VCaP (cell line): ENCODE measurements around the gene PGAM2.

Source experiments
- H3K27ac ChIP-seq: fragments of 450-650 bp; 2 replicates; pipeline ENCODE4 v1.5.1; 2017
- CTCF ChIP-seq: fragments of 450-650 bp; conservative IDR thresholded peaks from 2 replicates; pipeline ENCODE4 v1.5.1; 2017; ENCODE audit warnings: mild to moderate bottlenecking, moderate library complexity

PGAM2 gene

DNA sequence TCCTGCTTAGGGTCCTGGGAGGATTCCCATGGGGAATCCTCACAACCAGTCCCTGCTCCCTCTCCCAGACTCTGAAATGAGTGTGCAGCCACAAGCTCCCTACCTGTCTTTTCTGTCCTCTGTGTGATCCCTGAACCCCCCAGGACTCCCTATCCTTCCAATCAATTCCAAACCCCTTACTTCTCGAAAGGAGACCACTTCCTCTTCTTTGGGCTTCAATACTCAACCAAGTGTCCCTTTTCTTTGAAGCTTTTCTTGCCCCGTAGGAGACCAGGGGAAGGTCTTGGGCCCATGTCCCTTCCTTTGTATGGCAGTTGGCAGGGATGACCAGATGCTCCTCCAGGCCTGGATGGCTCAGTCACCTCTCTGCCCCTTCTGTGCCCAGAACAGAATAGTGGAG lies 40.5 kb upstream of the PGAM2 start:
- no peak for TF ChIP-seq CTCF
- H3K27ac ChIP-seq: no peak overlapping the region

DNA sequence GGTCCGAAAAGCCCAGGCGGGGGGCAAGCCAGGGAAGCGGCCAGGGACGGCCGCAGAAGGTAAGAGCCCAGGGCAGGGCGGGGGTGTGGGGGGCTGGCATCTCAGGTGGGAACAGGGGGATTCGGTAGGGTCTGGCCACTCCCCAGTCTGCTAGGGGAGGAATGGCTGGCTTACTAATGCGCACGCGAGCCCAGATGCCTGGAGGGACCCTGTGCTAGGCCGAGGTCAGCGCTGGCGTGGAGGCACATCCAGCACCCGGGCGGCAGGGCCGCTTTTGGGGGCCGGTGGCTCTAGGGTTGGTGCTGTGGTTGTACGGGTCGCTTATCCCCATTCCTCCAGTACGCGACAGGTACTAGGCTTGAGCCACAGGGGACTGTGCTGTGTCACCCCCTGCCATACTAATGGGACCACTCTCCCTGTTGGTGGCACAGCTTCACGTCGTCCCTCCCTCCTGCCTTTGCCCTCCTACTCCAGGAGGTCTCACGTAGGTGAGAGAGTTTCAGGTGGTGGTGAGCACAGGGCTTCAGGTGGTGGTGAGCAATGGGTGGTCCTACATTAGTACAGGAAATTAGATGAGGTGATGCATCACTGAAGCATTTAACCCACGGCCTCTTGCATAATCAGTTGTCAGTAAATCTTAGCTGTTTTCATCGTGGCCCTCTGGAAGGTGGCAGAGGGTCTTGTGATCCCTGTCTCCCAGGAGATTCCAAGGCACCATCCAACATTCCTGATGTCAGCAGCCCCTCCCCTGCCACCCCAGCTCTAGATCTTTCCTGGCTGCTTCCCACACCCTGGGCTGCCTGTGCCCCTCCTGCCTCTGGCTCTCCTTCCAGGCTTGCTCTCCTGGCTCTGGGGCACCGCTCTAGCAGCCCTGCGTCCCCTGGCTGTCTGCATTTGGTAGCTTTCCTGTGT lies 39.7 kb upstream of the PGAM2 start:
- H3K27ac ChIP-seq: no peak overlapping the region; the same call in 1 of the 2 replicates
- TF ChIP-seq CTCF: no peak

GRCh38 chr7:44103923-44104859 lies 38.8 kb upstream of the PGAM2 start, which contains the start of gene AEBP1:
AEBP1 (plus strand) TSS chr7:44104345; CDS start chr7:44104666, 321 bp downstream.
- TF ChIP-seq CTCF: no peak
- H3K27ac ChIP-seq: no peak within 1 kb of the TSS; the same call in 1 of the 2 replicates

GRCh38 chr7:44103566-44103922 lies 38.2 kb upstream of the PGAM2 start:
- no peak overlapping the region for H3K27ac ChIP-seq
- TF ChIP-seq CTCF: no peak

DNA sequence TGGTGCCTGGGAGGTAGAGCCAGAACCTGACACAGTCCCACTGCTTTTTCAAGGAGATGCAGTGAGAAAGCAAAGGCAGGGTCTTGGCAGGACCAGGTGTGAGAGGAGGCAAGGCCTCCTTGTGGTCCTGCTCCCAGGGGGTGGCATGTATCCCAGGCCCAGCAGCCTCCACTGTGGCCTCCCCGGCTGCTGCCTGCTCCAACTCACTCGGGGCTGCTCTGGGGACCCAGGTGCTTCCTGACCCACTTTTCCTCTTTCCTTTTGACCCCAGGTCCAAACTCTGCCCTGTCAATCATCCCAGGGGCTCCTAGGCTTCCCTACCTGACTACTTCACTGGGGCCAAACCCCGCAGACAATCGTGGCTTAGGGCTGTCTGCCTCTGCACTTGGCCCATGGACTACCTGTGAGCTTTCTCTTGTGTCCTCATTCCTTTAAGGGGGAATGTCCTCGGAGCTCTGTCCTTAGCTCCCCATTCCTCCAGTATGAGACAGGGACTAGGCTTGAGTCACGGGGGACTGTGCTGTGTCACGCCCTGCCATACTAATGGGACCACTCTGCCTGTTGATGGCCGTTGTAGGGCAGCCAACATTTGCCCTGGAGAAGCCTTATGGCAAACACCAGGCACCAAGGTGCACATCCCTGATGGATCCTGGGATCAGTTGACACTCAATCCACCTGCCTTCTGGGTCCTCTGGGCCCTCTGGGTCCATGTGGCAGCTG lies 37.6 kb upstream of the PGAM2 start:
- no peak for TF ChIP-seq CTCF
- H3K27ac ChIP-seq: no peak overlapping the region

DNA sequence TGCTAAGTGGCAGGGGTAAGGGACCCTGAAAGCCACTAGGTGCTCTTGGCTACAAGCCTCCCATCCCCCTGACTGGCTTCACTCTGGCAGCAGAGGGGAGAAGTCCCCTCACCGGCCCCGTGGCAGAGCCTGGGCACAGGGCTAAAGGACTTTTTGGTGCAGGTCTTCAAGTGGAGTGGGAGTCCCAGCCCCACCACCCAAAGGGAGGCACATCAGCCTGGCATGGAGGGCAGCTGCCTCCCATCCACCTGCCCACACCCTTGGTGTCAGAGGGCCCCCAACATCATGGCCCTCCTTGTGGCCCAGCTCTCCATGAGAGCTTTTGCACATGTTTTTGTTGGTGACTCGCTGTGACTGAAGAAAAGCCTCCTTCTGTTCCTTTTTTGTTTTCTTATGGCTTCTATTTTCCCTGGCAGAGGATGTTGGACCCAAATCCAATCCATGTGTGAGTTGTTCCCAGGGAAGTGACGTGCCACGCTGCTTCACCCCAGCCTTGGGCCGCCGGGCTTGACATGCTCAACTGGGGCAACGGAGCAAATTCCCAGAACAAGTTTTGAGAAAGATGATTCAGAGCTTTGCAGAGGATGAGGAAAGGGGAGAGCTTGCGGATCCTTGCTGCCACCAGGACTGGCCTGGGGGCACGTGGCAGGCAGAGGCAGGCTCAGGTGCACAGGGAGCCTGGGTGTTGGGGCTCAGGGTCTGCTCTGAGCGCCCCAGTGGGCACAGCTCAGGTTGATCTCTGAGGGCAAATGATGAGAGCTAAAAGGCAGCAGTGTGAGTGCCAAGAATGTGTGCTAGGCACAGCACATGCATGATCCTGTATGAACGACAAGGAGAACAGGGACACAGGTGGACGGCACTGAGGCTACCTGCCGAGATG lies 36.8 kb upstream of the PGAM2 start:
- TF ChIP-seq CTCF: no peak
- no peak overlapping the region for H3K27ac ChIP-seq
